Heart left ventricle (tissue), 16 donors: Measurements from ENCODE around the gene IL17REL. TPM values are rescaled to one million over a fixed set of nuclear protein-coding genes. Genes with fewer than 3 reads are reported as not detected.

Experiments used
- ATAC-seq, 4 donors: fragments of 200-7000 bp; cut with Tn5 transposase; one replicate each; pipeline ENCODE4 v1.9.1; 2020 to 2022; ENCODE audit warnings: moderate library complexity in 4 of 4, mild to moderate bottlenecking in 3 of 4, moderate number of reproducible peaks in 1 of 4
- DNase-seq, 5 donors: peaks; one replicate each; pipeline ENCODE4 v3.0.0-alpha.2; 2020
- H3K27ac ChIP-seq, 12 donors: fragments of 200-600 bp; sonication (generic) in 4 of 12; one replicate each; pipeline versions ENCODE4 v1.5.0 to v1.8.0; 2016 to 2022; ENCODE audit warnings: mild to moderate bottlenecking in 2 of 12
- H3K27me3 ChIP-seq, 9 donors: fragments of 200-600 bp; sonication (generic) in 2 of 9; one replicate each; pipeline versions ENCODE4 v1.5.1 to v1.8.0; 2016 to 2022; ENCODE audit warnings: mild to moderate bottlenecking in 3 of 9
- H3K36me3 ChIP-seq, 9 donors: fragments of 200-600 bp; sonication (generic) in 2 of 9; one replicate each; pipeline versions ENCODE4 v1.5.0 to v1.8.0; 2018 to 2022; ENCODE audit warnings: mild to moderate bottlenecking in 2 of 9
- H3K4me1 ChIP-seq, 12 donors: fragments of 200-600 bp; sonication (generic) in 4 of 12; one replicate each; pipeline versions ENCODE4 v1.5.0 to v1.8.0; 2016 to 2022; ENCODE audit warnings: mild to moderate bottlenecking in 3 of 12
- H3K4me3 ChIP-seq, 12 donors: fragments of 200-600 bp; sonication (generic) in 4 of 12; one replicate each; pipeline versions ENCODE4 v1.5.0 to v1.8.0; 2017 to 2022; ENCODE audit warnings: mild to moderate bottlenecking in 9 of 12, moderate library complexity in 4 of 12
- H3K9me3 ChIP-seq, 12 donors: fragments of 200-600 bp; sonication (generic) in 4 of 12; one replicate each; pipeline versions ENCODE4 v1.5.0 to v1.8.0; 2016 to 2022; ENCODE audit warnings: mild to moderate bottlenecking in 1 of 12
- CTCF ChIP-seq, 12 donors: fragments of 200-600 bp; sonication (generic) in 4 of 12; IDR thresholded peaks; one replicate each; pipeline versions ENCODE4 v1.5.0 to v1.8.0; 2018 to 2022; ENCODE audit warnings: antibody characterized with exemption in 12 of 12, mild to moderate bottlenecking in 5 of 12
- POLR2A ChIP-seq, 2 donors: fragments of 450-650 bp; IDR thresholded peaks; one replicate each; pipeline ENCODE4 v1.6.1; 2017; ENCODE audit warnings: antibody characterized with exemption in 2 of 2, mild to moderate bottlenecking in 2 of 2, moderate library complexity in 2 of 2
- WGBS, 4 donors: extraction: QIAGEN DNeasy Blood & Tissue Kit in 2 of 4; methylation state at CpG; one replicate each; pipeline versions ENCODE4 v1.1.5 to v1.1.7; 2013 to 2018; 5-methylcytosine and 5-hydroxymethylcytosine counted together
- intact Hi-C, 10 donors: fragments of 100-400 bp; cut with DNase I; formaldehyde crosslinking; loops; one replicate each; pipeline versions ENCODE4 v1.11.1 to v1.14.2; 2022
- polyA plus RNA-seq, 2 donors: library from polyadenylated mRNA; stranded (reverse); fragments of 200-250 nt; gene quantifications; one replicate each; pipeline ENCODE4 v1.2.3, GENCODE V29; 2013
- total RNA-seq, 9 donors: library from RNA; depleted of rRNA in 2 of 9; stranded (reverse); fragments of >200 nt in 2 of 9; fragmentation: NEBNext Ultra II Directional in 3 of 9; extraction: Animal tissue kit (Norgen Biotek cat#: 25700) in 3 of 9; gene quantifications; one replicate each; pipeline versions ENCODE4 v1.1.0 to v1.2.4, GENCODE V29; 2016 to 2023
- donor health status: ischemic (EF 13 %, LVEDD 7.1; RV severe dilation, severe dysfunction).
- donor health status: healthy with polysubstance abuse.
- donor health status: DM: no; HTN: yes; CAD: no.
- donor health status: DM: no; HTN: no; CAD: no.
- donor health status: ischemic (EF 25% LVEDD 6.9; RV normal size, moderate dysfunction).
- donor health status: ischemic (EF 25% LVEDD 5.7; RV mildly dilated, moderate dysfunction).
- donor health status: healthy.
- donor health status: DM: yes; HTN: yes; CAD: no.
- donor health status: ischemic (EF 35%, LVEDD 5.7; RV mildly dilated, moderate dysfunction).
- donor health status: nonischemic (EF 11% LVEDD 7.7; RV severe dilation, severe dysfunction).
- donor health status: DM: yes; HTN: yes; CAD: no.
- donor health status: PGD.
- donor health status: ischemic (EF 29% LVEDD 5.4; RV normal size, mild dysfunction).
- donor health status: nonischemic (EF 23%, LVEDD 6.1; RV moderate dilation, normal function).

IL17REL gene
- total and polyA plus RNA-seq, 11 donors, result not detected

GRCh38 chr22:50039669-50040443 is 27.3 kb upstream of the IL17REL start:
- ATAC-seq (no peak), DNase-seq (no peak)
- Histone ChIP-seq H3K36me3 (no peaks in the 10 kb centered on the region), H3K27ac (no peak overlapping the region), H3K4me1 (no peaks in the 10 kb centered on the region), H3K9me3 (peaks cover 0 to 16% (median 3%) of the 10 kb centered on the region in 12 donors), H3K4me3 (no peak overlapping the region), H3K27me3 (peaks cover 0 to 6% (median 0%) of the 10 kb centered on the region in 9 donors)
- WGBS, 4 donors, result 91 to 94% (median 92%) methylated on average over 25 to 29 of the region's 29 CpGs
- intact Hi-C loops, result loop anchor here in 3 of 10 donors (10.0 kb wide), 2 partner anchors 265 to 275 kb away; no protein-coding TSS in a partner anchor
- TF ChIP-seq CTCF (IDR thresholded peaks at IDR 0.05), result no peak
- no peak for TF ChIP-seq POLR2A (IDR thresholded peaks at IDR 0.05)

- Histone ChIP-seq H3K27ac (no peak overlapping the region), H3K36me3 (no peaks in the 10 kb centered on the region), H3K4me1 (no peaks in the 10 kb centered on the region), H3K27me3 (peaks cover 0 to 23% (median 4%) of the 10 kb centered on the region in 9 donors), H3K9me3 (peaks cover 0 to 16% (median 3%) of the 10 kb centered on the region in 12 donors), H3K4me3 (no peak overlapping the region)
- DNase-seq (no peak), ATAC-seq (no peak)
- 71 to 79% (median 76%) methylated on average over 17 to 23 of the region's 23 CpGs for WGBS, 4 donors
- intact Hi-C loops, result loop anchor here in 3 of 10 donors (10.0 kb wide), 2 partner anchors 261 to 271 kb away; no protein-coding TSS in a partner anchor
- TF ChIP-seq POLR2A (IDR thresholded peaks at IDR 0.05) (no peak), CTCF (IDR thresholded peaks at IDR 0.05) (no peak)
Measured at GRCh38 chr22:50035976-50036724, 23.6 kb upstream of the IL17REL start.

GRCh38 chr22:50035131-50035881 is 22.7 kb upstream of the IL17REL start:
- intact Hi-C loops, result loop anchor here in 3 of 10 donors (10.0 kb wide), 2 partner anchors 261 to 271 kb away; no protein-coding TSS in a partner anchor
- no peak for DNase-seq
- peaks cover 0 to 3% (median 0%) of the 10 kb centered on the region in 12 donors for H3K4me1 ChIP-seq
- WGBS, 4 donors, result 74 to 83% (median 77%) methylated on average over 16 to 24 of the region's 24 CpGs
- ATAC-seq, result no peak
- no peak overlapping the region for H3K4me3 ChIP-seq
- H3K27ac ChIP-seq, result no peak overlapping the region
- peaks cover 0 to 32% (median 11%) of the 10 kb centered on the region in 9 donors for H3K27me3 ChIP-seq
- TF ChIP-seq POLR2A (IDR thresholded peaks at IDR 0.05) (no peak), CTCF (IDR thresholded peaks at IDR 0.05) (no peak)
- no peaks in the 10 kb centered on the region for H3K36me3 ChIP-seq
- peaks cover 0 to 16% (median 3%) of the 10 kb centered on the region in 12 donors for H3K9me3 ChIP-seq
